ENCODE data around the gene ENPP3.

GRCh38 chr6:131768964-131769363 lies 131.9 kb downstream of the ENPP3 start:
- no peak for TF ChIP-seq EZH2 (IDR thresholded peaks at IDR 0.05; ENCODE audit: borderline replicate concordance, low read length)
- TF ChIP-seq CTCF (conservative IDR thresholded peaks at IDR 0.05 in 1 of 2, IDR thresholded peaks at IDR 0.05 in 1 of 2; ENCODE audit: extremely low read depth in 1 of 2, insufficient read depth in 1 of 2, low read depth in 1 of 2, low read length in 2 of 2), result no peak

Measured in mammary epithelial cell (primary cell).